ENCODE data around the gene FYCO1.

DNA sequence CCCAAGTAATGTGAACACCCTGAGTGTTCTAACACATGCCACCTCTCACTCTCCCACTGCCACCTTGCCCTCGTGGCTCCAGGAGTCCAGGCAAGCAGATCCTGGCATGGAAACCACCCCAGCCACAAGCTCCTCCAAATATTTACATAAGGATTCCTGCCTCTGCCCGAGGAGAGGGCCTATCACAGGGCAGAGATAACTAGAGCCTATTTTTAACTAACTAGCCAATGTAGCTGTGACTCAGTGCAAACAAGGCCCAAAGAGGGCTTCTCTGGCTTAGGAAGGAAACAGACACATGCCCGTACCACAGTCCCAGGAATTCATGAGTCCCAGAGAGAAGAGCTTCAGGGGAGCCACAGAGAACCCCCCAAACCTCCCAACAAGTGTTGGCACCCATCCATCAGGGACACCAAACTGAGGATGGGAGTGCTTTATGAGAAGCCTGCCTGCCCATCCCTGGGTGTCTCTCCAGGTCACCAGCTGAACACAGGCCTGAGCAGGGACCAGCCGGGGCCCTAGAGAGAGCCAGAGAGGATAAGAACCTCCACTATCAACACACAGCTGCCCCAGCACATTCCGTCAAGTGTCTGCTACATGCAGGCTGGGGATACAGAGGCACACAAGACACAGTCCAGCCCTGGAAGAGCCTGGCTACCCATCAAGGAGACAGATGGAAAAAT, 9.2 kb downstream of the FYCO1 start:
- TF ChIP-seq, protein P1, sequence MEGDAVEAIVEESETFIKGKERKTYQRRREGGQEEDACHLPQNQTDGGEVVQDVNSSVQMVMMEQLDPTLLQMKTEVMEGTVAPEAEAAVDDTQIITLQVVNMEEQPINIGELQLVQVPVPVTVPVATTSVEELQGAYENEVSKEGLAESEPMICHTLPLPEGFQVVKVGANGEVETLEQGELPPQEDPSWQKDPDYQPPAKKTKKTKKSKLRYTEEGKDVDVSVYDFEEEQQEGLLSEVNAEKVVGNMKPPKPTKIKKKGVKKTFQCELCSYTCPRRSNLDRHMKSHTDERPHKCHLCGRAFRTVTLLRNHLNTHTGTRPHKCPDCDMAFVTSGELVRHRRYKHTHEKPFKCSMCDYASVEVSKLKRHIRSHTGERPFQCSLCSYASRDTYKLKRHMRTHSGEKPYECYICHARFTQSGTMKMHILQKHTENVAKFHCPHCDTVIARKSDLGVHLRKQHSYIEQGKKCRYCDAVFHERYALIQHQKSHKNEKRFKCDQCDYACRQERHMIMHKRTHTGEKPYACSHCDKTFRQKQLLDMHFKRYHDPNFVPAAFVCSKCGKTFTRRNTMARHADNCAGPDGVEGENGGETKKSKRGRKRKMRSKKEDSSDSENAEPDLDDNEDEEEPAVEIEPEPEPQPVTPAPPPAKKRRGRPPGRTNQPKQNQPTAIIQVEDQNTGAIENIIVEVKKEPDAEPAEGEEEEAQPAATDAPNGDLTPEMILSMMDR (optimal IDR thresholded peaks at IDR 0.05 in 1 of 3, IDR thresholded peaks at IDR 0.05 in 1 of 3, conservative IDR thresholded peaks at IDR 0.05 in 1 of 3; ENCODE audit: extremely low read depth in 1 of 3, insufficient read depth in 2 of 3, low read length in 3 of 3) = no peak
- no peak for TF ChIP-seq EZH2 (IDR thresholded peaks at IDR 0.05; ENCODE audit: low read length)
